SW 1271 (cell line): ENCODE data around the gene MAP3K3.

Experiments used
- DNase-seq, 2 experiments: peaks; one replicate each; lab custom pipeline; 2025; lab: John Stamatoyannopoulos, UW

Gene MAP3K3

GRCh38 chr17:63622574-63623390 is 565 bp downstream of the MAP3K3 start:
- DNase-seq, result peak in 1 of 2 experiments; percentile 38

- DNase-seq, result no peak
Measured at GRCh38 chr17:63623786-63624530, 1.7 kb downstream of the MAP3K3 start.

- DNase-seq, result no peak
Measured at GRCh38 chr17:63624531-63624880, 2.3 kb downstream of the MAP3K3 start.

GRCh38 chr17:63626551-63627180 is 4.4 kb downstream of the MAP3K3 start:
- DNase-seq, result no peak

- no peak for DNase-seq
Measured at GRCh38 chr17:63629627-63630026, 7.4 kb downstream of the MAP3K3 start.

- no peak for DNase-seq
Measured at GRCh38 chr17:63631062-63631461, 8.8 kb downstream of the MAP3K3 start.

- DNase-seq, result no peak
Measured at GRCh38 chr17:63631626-63632025, 9.4 kb downstream of the MAP3K3 start.

GRCh38 chr17:63633742-63634141 is 11.5 kb downstream of the MAP3K3 start:
- DNase-seq, result no peak

GRCh38 chr17:63634163-63634562 is 11.9 kb downstream of the MAP3K3 start:
- no peak for DNase-seq

GRCh38 chr17:63634816-63635215 is 12.6 kb downstream of the MAP3K3 start:
- DNase-seq, result no peak

GRCh38 chr17:63635290-63635689 is 13.1 kb downstream of the MAP3K3 start:
- no peak for DNase-seq

- no peak for DNase-seq
Measured at GRCh38 chr17:63635787-63636186, 13.6 kb downstream of the MAP3K3 start.

- DNase-seq, result no peak
Measured at GRCh38 chr17:63639125-63639524, 16.9 kb downstream of the MAP3K3 start.

- DNase-seq, result no peak
Measured at GRCh38 chr17:63640038-63640437, 17.8 kb downstream of the MAP3K3 start.

- no peak for DNase-seq
Measured at GRCh38 chr17:63641692-63642448, 19.7 kb downstream of the MAP3K3 start.

- DNase-seq, result no peak
Measured at GRCh38 chr17:63644846-63645245, 22.6 kb downstream of the MAP3K3 start.

GRCh38 chr17:63645775-63646487 is 23.7 kb downstream of the MAP3K3 start:
- no peak for DNase-seq

GRCh38 chr17:63646488-63646806 is 24.2 kb downstream of the MAP3K3 start:
- DNase-seq, result no peak

GRCh38 chr17:63647065-63647725 is 25.0 kb downstream of the MAP3K3 start:
- no peak for DNase-seq

- DNase-seq, result no peak
Measured at GRCh38 chr17:63647936-63648335, 25.7 kb downstream of the MAP3K3 start.

GRCh38 chr17:63649813-63650212 is 27.6 kb downstream of the MAP3K3 start:
- DNase-seq, result no peak
